Loucy (cell line): ENCODE data around the gene ZNF556.

Experiments used
- H2AFZ ChIP-seq: fragments of 200-600 bp; sonication (generic); 2 replicates; pipeline ENCODE4 v1.6.0; 2016; ENCODE audit warnings: antibody characterized with exemption, mild to moderate bottlenecking, low read length, moderate library complexity
- H3F3A ChIP-seq: fragments of 200-600 bp; 2 replicates; pipeline ENCODE4 v1.6.0; 2016; ENCODE audit warnings: antibody characterized with exemption, low read depth, mild to moderate bottlenecking
- H3K27me3 ChIP-seq: fragments of 200-600 bp; sonication (generic); 2 replicates; pipeline ENCODE4 v1.6.1; 2014; ENCODE audit warnings: low read length, mild to moderate bottlenecking; ENCODE audit not compliant: insufficient read depth, poor library complexity, severe bottlenecking
- H3K36me3 ChIP-seq: fragments of 200-600 bp; sonication (generic); 2 replicates; pipeline ENCODE4 v1.6.1; 2016; ENCODE audit warnings: low read length; ENCODE audit not compliant: insufficient read depth
- H3K4me1 ChIP-seq: fragments of 200-600 bp; sonication (generic); 2 replicates; pipeline ENCODE4 v1.5.1; 2014; ENCODE audit warnings: low read length, mild to moderate bottlenecking; ENCODE audit not compliant: insufficient read depth, poor library complexity, severe bottlenecking
- H3K4me2 ChIP-seq: fragments of 200-600 bp; sonication (generic); 2 replicates; pipeline ENCODE4 v1.6.0; 2014; ENCODE audit warnings: antibody characterized with exemption, low read length, low read depth, mild to moderate bottlenecking; ENCODE audit not compliant: poor library complexity, severe bottlenecking
- H3K4me3 ChIP-seq: fragments of 200-600 bp; sonication (generic); 2 replicates; pipeline ENCODE4 v1.5.1; 2014; ENCODE audit warnings: low read length, mild to moderate bottlenecking, mixed read lengths; ENCODE audit not compliant: poor library complexity, severe bottlenecking
- H3K79me2 ChIP-seq: fragments of 200-600 bp; sonication (generic); 2 replicates; pipeline ENCODE4 v1.6.1; 2014; ENCODE audit warnings: low read length; ENCODE audit not compliant: insufficient read depth
- H3K9ac ChIP-seq: fragments of 200-600 bp; sonication (generic); 2 replicates; pipeline ENCODE4 v1.6.0; 2014; ENCODE audit warnings: mild to moderate bottlenecking, low read depth, low read length, moderate library complexity; ENCODE audit not compliant: poor library complexity, severe bottlenecking
- H3K9me2 ChIP-seq: fragments of 200-600 bp; sonication (generic); replicated peaks from 2 replicates; pipeline ENCODE4 v1.6.1; 2016; ENCODE audit warnings: low read depth, low read length, mixed read lengths
- H3K9me3 ChIP-seq: fragments of 200-600 bp; sonication (generic); 2 replicates; pipeline ENCODE4 v1.6.1; 2014; ENCODE audit warnings: mild to moderate bottlenecking, antibody characterized with exemption, low read length, low read depth; ENCODE audit not compliant: insufficient read depth
- H4K20me1 ChIP-seq: fragments of 200-600 bp; sonication (generic); 2 replicates; pipeline ENCODE4 v1.6.0; 2014; ENCODE audit warnings: antibody characterized with exemption, low read length, mild to moderate bottlenecking; ENCODE audit not compliant: insufficient read depth, poor library complexity, severe bottlenecking
- EZH2phosphoT487 ChIP-seq: fragments of 200-600 bp; IDR thresholded peaks from 2 replicates; pipeline ENCODE4 v1.6.1; 2018; ENCODE audit warnings: antibody characterized with exemption, mild to moderate bottlenecking, moderate library complexity, borderline replicate concordance
- TF ChIP-seq, protein P1 (sequence below): fragments of 200-600 bp; sonication (generic); conservative IDR thresholded peaks from 2 replicates; pipeline ENCODE4 v1.5.1; 2014; ENCODE audit warnings: mild to moderate bottlenecking, antibody characterized with exemption, low read length

Gene ZNF556

DNA sequence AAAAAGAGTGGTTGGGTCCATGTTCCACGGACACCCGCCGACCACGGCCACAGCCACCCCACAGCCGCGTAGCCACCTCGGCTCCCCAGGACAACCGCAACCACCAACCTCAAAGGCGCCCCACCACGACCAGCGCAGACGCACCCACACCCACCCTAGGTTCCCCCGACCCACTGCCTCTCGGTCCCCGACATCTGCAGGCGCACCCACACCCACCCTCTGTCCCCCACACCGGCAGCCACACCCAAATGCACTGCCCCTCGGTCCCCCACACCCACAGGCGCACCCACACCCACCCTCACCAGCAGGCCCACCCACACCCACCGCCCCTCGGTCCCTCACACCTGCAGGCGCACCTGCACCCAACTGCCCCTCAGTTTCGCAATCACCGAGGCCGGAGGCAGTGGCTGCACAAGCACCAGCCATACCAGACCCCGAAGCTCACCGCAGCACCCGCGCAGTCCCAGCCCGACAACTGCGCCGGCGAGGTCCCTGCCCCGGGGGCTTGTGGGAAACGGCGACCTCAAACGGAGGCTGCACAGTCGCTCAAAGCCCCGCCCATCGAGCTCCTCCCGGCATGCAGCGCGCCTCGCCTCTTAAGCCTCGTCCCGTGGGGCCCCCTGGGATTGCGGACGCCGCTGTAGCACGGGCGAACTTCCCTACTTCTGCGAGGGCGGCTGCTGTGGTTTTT, 59.4 kb downstream of the ZNF556 start:
- Histone ChIP-seq H3K27me3 (no peaks in the 10 kb centered on the region), H3K4me1 (no peaks in the 10 kb centered on the region), H3K9me3 (no peaks in the 10 kb centered on the region), H3K9ac (no peak overlapping the region), H2AFZ (no peak overlapping the region), H4K20me1 (no peaks in the 10 kb centered on the region), H3K9me2 (no peaks in the 10 kb centered on the region), H3K4me2 (no peak overlapping the region), H3F3A (no peaks in the 10 kb centered on the region), H3K4me3 (no peak overlapping the region), H3K79me2 (no peaks in the 10 kb centered on the region), H3K36me3 (no peaks in the 10 kb centered on the region)
- TF ChIP-seq, protein P1, sequence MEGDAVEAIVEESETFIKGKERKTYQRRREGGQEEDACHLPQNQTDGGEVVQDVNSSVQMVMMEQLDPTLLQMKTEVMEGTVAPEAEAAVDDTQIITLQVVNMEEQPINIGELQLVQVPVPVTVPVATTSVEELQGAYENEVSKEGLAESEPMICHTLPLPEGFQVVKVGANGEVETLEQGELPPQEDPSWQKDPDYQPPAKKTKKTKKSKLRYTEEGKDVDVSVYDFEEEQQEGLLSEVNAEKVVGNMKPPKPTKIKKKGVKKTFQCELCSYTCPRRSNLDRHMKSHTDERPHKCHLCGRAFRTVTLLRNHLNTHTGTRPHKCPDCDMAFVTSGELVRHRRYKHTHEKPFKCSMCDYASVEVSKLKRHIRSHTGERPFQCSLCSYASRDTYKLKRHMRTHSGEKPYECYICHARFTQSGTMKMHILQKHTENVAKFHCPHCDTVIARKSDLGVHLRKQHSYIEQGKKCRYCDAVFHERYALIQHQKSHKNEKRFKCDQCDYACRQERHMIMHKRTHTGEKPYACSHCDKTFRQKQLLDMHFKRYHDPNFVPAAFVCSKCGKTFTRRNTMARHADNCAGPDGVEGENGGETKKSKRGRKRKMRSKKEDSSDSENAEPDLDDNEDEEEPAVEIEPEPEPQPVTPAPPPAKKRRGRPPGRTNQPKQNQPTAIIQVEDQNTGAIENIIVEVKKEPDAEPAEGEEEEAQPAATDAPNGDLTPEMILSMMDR: no peak
- no peak for TF ChIP-seq EZH2phosphoT487

DNA sequence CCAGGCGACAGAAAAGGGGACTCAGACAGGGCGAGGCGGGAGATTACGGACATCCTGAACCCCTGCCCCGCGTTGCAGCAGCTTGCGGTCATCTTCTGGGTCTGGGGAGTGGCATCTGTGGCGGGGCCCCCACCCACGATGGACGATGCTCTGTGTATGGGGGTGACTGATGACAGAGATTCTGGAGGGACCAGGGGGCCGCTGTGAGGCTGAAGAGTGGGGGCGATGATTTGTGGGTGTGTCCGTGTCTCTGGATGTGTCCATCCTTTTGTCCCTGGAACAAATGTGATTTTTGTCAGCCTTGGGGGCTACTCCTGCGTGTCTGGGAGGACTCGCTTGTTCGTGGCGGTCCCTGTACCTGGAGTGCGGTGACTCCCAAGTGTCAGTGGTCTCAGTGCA, 59.9 kb downstream of the ZNF556 start:
- Histone ChIP-seq H3K4me1 (no peaks in the 10 kb centered on the region), H3K9ac (no peak overlapping the region), H3K4me3 (no peak overlapping the region), H3K36me3 (no peaks in the 10 kb centered on the region), H3K27me3 (no peaks in the 10 kb centered on the region), H4K20me1 (no peaks in the 10 kb centered on the region), H2AFZ (no peak overlapping the region), H3K4me2 (no peak overlapping the region), H3K9me3 (peaks cover under 1% of the 10 kb centered on the region; the same call in 1 of the 2 replicates), H3F3A (no peaks in the 10 kb centered on the region), H3K9me2 (no peaks in the 10 kb centered on the region), H3K79me2 (no peaks in the 10 kb centered on the region)
- no peak for TF ChIP-seq EZH2phosphoT487
- TF ChIP-seq, protein P1: no peak
